IPS DF 6.9 (cell line): ENCODE results near the gene NECAB3.
"Not testable (repeated sequence)": the region's sequence is repeated elsewhere in the genome, so short reads cannot be mapped to it uniquely, and the experiment has no call there.

ENCODE experiments used
- DNase-seq: peaks from one replicate; pipeline ENCODE4 v3.0.0-alpha.2; 2013; ENCODE audit warnings: low read depth, low spot score
- H3K27ac ChIP-seq: one replicate; pipeline ENCODE4 v1.5.1; 2013; ENCODE audit warnings: low read length, control low read depth
- H3K27me3 ChIP-seq: 2 replicates; pipeline ENCODE4 v1.6.1; 2013; ENCODE audit warnings: mild to moderate bottlenecking, low read length; ENCODE audit not compliant: control insufficient read depth, insufficient read depth
- H3K36me3 ChIP-seq: 2 replicates; pipeline ENCODE4 v1.6.1; 2013; ENCODE audit warnings: low read length; ENCODE audit not compliant: control insufficient read depth, insufficient read depth
- H3K4me1 ChIP-seq: 2 replicates; pipeline ENCODE4 v1.6.1; 2013; ENCODE audit warnings: low read length; ENCODE audit not compliant: control insufficient read depth, insufficient read depth
- H3K4me3 ChIP-seq: 2 replicates; pipeline ENCODE4 v1.5.1; 2013; ENCODE audit warnings: mild to moderate bottlenecking, low read length
- H3K9me3 ChIP-seq: 2 replicates; pipeline ENCODE4 v1.6.1; 2013; ENCODE audit warnings: low read length, inconsistent platforms; ENCODE audit not compliant: control insufficient read depth, insufficient read depth
- WGBS: extraction: QIAGEN DNeasy Blood & Tissue Kit; methylation state at CpG from one replicate; pipeline ENCODE4 v1.1.7; 2013; ENCODE audit warnings: mixed read lengths, missing lambda C conversion rate; ENCODE audit not compliant: insufficient read length, insufficient coverage; 5-methylcytosine and 5-hydroxymethylcytosine counted together

NECAB3 gene

DNA sequence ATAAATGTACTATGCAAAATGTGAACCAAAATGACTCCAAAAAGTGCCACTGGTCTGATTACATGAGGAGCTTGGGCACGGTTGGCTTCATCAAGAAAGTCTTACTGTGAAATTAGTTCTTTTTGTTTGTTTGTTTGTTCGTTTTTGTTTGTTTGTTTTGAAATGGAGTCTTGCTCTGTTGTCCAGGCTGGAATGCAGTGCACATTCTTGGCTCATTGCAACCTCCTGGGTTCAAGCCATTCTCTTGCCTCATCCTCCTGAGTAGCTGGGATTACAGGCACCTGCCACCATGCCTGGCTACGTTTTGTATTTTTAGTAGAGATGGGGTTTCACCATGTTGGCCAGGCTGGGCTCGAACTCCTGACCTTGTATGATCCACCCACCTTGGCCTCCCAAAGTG lies 42.3 kb downstream of the NECAB3 start:
- not testable (repeated sequence) for H3K36me3 ChIP-seq, H3K4me3 ChIP-seq
- WGBS: no CpG with 5 or more reads among the region's 4 CpGs

DNA sequence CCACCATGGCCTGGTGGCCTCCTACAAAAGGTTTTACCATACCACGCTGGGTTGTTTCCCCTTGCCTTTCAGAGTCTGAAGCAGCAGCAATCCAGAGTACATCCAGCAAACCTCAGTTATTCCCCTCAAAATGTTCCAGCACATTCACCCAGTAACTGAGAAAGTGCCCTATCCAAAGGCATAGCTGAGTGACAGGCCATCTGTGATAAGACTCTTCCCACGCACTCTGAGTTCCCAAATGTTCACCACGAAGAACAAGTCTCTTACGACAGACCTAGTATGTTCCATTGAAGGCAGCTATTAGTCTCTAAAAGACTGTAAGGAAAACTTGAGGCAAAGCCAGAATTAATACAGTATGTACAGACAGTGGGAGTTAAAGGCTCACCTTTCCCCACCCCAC lies 43.7 kb downstream of the NECAB3 start:
- no peak overlapping the region for H3K4me3 ChIP-seq
- no peaks in the 10 kb centered on the region for H3K27me3 ChIP-seq
- no peaks in the 10 kb centered on the region for H3K9me3 ChIP-seq
- peaks cover 4% of the 10 kb centered on the region; the same call in 1 of the 2 replicates for H3K36me3 ChIP-seq
- no peak for DNase-seq
- WGBS: no CpG with 5 or more reads among the region's 4 CpGs
- H3K27ac ChIP-seq: no peak overlapping the region
- H3K4me1 ChIP-seq: no peaks in the 10 kb centered on the region

More for the DNA sequence above, 42.3 kb downstream of the NECAB3 start:
- DNase-seq, H3K27ac ChIP-seq, H3K27me3 ChIP-seq, H3K9me3 ChIP-seq, H3K4me1 ChIP-seq: not testable (repeated sequence)

DNA sequence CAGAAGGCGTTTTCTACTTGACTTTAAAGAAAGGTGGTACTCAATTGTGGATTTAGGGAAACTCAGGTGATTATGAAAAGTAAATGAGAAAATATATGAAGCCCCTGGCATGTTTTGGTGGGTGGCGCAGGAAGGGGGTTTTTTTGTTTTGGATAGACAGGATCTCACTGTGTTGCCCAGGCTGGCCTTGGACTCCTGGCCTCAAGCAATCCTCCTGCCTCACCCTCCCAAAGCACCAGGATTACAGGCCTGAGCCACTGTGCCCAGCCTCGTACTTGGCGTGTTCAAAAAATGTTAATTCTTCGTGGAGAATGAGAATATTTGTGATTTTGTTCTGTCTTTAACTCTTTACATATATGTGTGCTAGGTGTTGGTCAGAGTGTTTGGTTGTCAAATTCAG lies 44.2 kb downstream of the NECAB3 start:
- Histone ChIP-seq H3K27ac (no peak overlapping the region), H3K9me3 (no peaks in the 10 kb centered on the region), H3K4me1 (no peaks in the 10 kb centered on the region), H3K4me3 (no peak overlapping the region), H3K27me3 (no peaks in the 10 kb centered on the region), H3K36me3 (peaks cover 4% of the 10 kb centered on the region; the same call in 1 of the 2 replicates)
- no CpG with 5 or more reads among the region's 5 CpGs for WGBS
- DNase-seq: no peak

DNA sequence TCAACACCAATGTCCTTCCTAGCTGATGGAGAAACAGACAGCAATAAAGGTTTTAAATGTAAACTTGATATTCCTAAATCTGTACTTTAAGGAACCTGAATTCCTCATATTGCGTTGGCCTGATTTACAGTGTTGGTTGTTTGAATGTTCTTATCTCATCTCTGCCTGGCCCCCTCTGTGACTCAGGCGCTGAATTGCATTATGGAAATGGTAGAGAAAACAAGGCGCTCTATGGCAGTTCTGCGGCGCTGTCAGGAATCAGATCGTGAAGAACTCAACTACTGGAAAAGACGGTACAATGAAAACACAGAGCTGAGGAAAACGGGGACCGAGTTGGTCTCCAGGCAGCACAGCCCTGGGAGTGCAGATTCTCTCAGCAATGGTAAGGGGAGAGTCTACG lies 44.7 kb downstream of the NECAB3 start:
- no peak for DNase-seq
- WGBS: no CpG with 5 or more reads among the region's 10 CpGs
- H3K9me3 ChIP-seq: no peaks in the 10 kb centered on the region
- peaks cover 4% of the 10 kb centered on the region; the same call in 1 of the 2 replicates for H3K36me3 ChIP-seq
- H3K4me1 ChIP-seq: no peaks in the 10 kb centered on the region
- H3K4me3 ChIP-seq: no peak overlapping the region
- no peak overlapping the region for H3K27ac ChIP-seq
- H3K27me3 ChIP-seq: no peaks in the 10 kb centered on the region

DNA sequence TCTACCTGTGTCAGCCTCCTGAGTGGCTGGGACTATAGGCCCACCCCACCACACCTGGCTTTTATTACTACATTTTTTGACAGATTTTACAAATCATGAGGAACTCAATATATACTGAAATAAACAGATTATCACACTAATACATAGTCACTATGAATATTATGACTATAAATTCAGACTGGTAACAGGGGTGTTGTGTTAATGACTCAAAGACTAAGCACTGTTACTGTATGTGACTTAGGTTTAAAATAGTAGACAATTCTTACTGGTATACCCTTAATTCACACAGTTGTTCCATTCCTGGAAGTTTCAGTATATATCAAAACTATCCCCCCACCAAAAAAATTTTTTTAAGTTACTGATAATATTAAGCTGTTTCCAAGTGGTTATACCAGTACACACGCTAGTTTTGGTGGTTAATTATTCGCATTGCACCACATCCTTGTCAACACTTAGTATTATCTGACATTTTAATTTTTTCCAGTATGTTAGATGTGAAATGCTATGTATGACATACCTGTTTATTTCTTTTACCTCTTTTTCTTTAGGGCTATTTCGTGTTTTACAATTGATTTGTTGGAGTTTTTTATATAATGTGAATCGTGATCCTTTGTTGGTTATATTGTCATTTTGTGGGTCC lies 46.5 kb downstream of the NECAB3 start:
- Histone ChIP-seq H3K4me1 (no peaks in the 10 kb centered on the region), H3K9me3 (no peaks in the 10 kb centered on the region), H3K27ac (no peak overlapping the region), H3K27me3 (no peaks in the 10 kb centered on the region), H3K4me3 (no peak overlapping the region), H3K36me3 (peaks cover 4% of the 10 kb centered on the region; the same call in 1 of the 2 replicates)
- 100% methylated on average over 2 of the region's 4 CpGs for WGBS
- DNase-seq: no peak

DNA sequence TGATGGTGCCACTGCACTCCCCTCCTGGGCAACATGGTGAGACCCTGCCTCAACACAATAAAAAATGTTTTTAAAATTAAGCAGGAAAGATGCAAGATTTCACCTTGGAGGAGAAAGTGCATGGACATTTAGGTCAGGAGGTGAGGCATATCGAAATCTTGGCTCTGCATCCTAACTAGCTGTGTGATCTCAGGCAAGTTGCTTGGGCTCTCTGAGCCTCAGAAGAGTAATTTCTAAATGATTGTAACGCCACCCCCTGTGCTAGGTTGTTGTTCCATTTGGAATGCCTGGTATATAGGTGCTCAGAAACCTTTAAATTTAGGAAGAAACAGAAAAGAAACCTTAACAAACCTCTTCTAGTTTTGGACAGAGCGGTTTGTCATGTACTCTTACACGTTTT lies 48.0 kb downstream of the NECAB3 start:
- no peak for DNase-seq
- WGBS: no CpG with 5 or more reads among the region's 4 CpGs
- H3K36me3 ChIP-seq: peaks cover 4% of the 10 kb centered on the region; the same call in 1 of the 2 replicates

DNA sequence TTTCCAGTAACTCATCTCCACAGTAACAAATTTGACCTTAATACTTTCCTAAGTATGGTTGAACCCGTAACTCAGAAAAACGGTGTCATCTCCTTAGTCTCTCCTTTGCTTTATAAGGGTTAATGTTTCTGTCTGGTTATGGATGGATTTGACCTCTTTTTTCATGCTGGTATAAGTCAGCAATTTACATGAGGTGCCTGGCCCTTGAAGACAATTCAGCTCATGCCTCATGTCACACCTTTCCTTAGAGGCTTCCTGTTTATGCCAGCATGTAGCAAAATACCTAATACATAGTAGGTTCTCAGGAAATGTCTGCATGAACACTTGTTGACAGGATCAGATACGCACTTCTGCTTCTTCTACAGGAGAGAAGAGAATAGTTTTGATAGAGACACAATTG lies 49.8 kb downstream of the NECAB3 start:
- H3K4me3 ChIP-seq: no peak overlapping the region
- no peaks in the 10 kb centered on the region; the same call in 1 of the 2 replicates for H3K9me3 ChIP-seq
- H3K4me1 ChIP-seq: no peaks in the 10 kb centered on the region
- no CpG with 5 or more reads among the region's 3 CpGs for WGBS
- H3K36me3 ChIP-seq: no peaks in the 10 kb centered on the region; the same call in 1 of the 2 replicates
- no peaks in the 10 kb centered on the region for H3K27me3 ChIP-seq
- no peak for DNase-seq
- no peak overlapping the region for H3K27ac ChIP-seq

More for the DNA sequence above, 48.0 kb downstream of the NECAB3 start:
- no peaks in the 10 kb centered on the region for H3K27me3 ChIP-seq
- H3K4me1 ChIP-seq: no peaks in the 10 kb centered on the region
- no peaks in the 10 kb centered on the region for H3K9me3 ChIP-seq
- H3K27ac ChIP-seq: no peak overlapping the region
- no peak overlapping the region for H3K4me3 ChIP-seq

DNA sequence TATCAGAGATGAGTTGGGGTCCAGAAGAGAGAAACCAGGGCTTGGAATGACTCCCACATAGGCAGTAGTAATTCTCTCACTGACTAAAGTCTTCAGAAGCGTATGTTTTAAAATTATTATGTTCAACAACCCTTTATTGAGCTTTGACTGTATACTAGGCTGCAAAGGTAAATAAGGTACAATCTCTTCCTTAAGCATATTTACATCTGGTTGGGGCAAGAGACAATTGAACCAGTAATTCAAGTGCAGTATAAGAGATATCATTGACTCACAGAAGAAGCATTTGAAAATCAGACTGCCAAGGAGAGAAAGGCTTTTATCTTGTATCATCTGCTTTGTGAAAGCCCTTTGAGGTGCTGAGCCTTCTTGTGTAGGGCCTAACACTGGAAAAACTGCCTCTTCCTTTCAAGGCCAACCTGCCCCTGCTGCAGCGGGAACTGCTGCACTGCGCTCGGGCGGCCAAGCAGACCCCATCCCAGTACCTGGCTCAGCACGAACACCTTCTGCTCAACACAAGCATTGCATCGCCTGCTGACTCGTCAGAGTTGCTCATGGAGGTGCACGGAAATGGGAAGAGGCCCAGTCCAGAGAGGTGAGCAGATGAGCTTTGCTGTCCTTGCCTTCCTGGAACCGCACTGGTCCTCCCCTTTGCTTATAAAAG lies 51.4 kb downstream of the NECAB3 start:
- no peaks in the 10 kb centered on the region for H3K27me3 ChIP-seq
- H3K36me3 ChIP-seq: no peaks in the 10 kb centered on the region; the same call in 1 of the 2 replicates
- H3K4me1 ChIP-seq: no peaks in the 10 kb centered on the region
- H3K9me3 ChIP-seq: no peaks in the 10 kb centered on the region; the same call in 1 of the 2 replicates
- no peak overlapping the region for H3K27ac ChIP-seq
- no CpG with 5 or more reads among the region's 10 CpGs for WGBS
- DNase-seq: no peak
- no peak overlapping the region for H3K4me3 ChIP-seq

DNA sequence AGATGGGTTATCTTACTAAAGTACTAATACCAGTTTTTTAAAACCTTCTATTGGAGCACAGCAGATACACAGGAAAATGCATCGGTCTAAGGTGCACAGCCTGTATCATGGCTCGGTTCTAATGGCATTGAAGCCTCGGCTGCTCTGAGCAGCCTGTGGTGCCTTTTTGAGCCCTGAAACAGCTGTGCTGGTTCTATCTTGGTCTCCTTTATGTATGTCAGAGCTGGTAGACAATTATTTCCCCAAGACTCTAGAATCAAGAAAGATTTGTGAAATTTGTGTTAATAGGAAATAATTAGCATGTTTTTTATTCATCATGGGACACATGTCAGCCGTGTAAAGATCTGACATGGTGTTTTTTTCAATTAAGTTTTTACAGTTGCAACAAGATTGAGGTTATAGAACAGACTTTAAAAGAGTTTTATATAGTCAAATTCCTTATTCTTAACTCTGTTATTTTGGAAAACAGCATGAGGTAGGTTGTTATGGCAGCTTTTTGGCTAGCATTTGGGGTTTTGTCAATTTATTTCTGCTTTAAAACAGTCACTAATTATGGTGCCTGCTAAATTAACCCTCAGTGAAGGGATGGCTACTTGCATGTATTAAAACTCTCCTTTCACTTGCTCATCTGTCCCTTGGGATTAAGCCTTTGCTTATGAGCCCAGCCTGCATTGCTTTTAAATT lies 52.4 kb downstream of the NECAB3 start:
- no peak for DNase-seq
- no peaks in the 10 kb centered on the region; the same call in 1 of the 2 replicates for H3K36me3 ChIP-seq
- no peaks in the 10 kb centered on the region for H3K4me1 ChIP-seq
- no peaks in the 10 kb centered on the region; the same call in 1 of the 2 replicates for H3K9me3 ChIP-seq
- no peak overlapping the region for H3K27ac ChIP-seq
- H3K4me3 ChIP-seq: no peak overlapping the region
- no CpG with 5 or more reads among the region's 4 CpGs for WGBS
- no peaks in the 10 kb centered on the region for H3K27me3 ChIP-seq

DNA sequence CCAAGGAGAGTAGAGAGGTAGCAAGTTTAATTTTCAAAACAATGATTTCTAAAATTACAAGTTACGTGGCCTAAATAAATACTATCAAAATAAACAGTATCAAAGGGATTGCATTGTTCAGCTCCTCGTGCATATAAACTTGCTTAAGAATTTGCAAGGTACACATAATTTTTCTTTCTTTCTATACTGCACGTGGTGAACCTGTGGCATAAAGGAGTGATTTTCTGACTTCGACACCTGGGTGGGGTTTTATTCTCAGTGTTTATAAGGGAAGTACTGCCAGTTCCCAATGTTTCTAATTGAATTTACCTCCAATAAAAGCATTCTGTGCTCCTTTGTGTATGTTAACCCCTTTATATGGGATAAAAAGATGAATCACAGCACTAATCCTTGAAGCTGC lies 62.2 kb downstream of the NECAB3 start:
- Histone ChIP-seq H3K36me3 (no peaks in the 10 kb centered on the region), H3K4me1 (no peaks in the 10 kb centered on the region), H3K4me3 (no peak overlapping the region), H3K27ac (no peak overlapping the region), H3K9me3 (no peaks in the 10 kb centered on the region), H3K27me3 (no peaks in the 10 kb centered on the region; the same call in 1 of the 2 replicates)
- no peak for DNase-seq
- WGBS: no CpG with 5 or more reads among the region's 4 CpGs
